ENCODE measurements around the gene MYL10.

DNA sequence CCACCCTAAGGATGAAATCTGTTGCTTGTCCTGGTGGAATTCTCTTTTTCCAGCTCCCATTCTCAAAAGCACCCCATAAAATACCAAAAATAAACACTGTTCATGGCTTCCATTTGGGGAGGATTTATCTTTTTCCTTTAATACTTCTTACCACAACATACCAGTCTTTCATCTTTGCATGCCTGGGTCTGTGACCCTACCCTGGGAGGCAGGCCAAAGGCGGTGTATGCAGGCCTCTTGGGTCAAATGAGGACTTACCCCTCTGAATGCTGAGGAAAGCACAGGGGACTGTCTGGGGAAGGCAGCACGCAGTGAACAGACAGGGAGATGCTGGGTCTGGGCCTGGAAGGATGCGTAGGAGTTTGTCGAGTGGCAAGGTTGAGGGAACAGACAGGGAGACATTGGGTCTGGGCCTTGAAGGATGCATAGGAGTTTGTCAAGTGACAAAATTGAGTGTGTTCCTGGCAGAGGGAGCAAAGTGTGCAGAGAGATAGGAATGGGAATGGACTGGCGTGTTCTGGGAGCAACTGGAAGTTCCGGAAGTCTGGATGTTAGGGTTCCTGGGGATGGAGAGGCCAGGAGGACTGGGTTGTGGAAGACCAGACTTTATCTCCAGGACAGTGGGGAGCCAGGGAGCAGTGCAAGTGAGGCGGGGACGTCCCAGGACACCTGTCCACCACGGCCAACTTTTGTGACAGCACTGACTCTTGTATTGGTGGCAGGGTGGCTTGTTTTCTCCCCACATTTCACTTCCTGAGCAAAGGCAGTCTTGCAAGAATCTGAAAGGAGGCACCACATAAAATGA, 40.8 kb downstream of the MYL10 start:
- TF ChIP-seq POLR2A (IDR thresholded peaks at IDR 0.05; ENCODE audit: low read depth) = no peak
- no peak for TF ChIP-seq POLR2AphosphoS5 (IDR thresholded peaks at IDR 0.05)
